ENCODE data around the gene SAC3D1.

SAC3D1 gene

GRCh38 chr11:65045061-65045460 is 4.1 kb downstream of the SAC3D1 start:
- TF ChIP-seq GATA2 (IDR thresholded peaks at IDR 0.05; ENCODE audit: low read depth, low read length) (no peak), GATA3 (IDR thresholded peaks at IDR 0.05; ENCODE audit: low read depth, low read length) (no peak)

GRCh38 chr11:65045728-65046127 is 4.7 kb downstream of the SAC3D1 start:
- TF ChIP-seq GATA2 (IDR thresholded peaks at IDR 0.05; ENCODE audit: low read depth, low read length) (no peak), GATA3 (IDR thresholded peaks at IDR 0.05; ENCODE audit: low read depth, low read length) (no peak)

GRCh38 chr11:65047581-65048422 is 6.8 kb downstream of the SAC3D1 start:
- TF ChIP-seq GATA3 (IDR thresholded peaks at IDR 0.05; ENCODE audit: low read depth, low read length) (no peak), GATA2 (IDR thresholded peaks at IDR 0.05; ENCODE audit: low read depth, low read length) (no peak)

DNA sequence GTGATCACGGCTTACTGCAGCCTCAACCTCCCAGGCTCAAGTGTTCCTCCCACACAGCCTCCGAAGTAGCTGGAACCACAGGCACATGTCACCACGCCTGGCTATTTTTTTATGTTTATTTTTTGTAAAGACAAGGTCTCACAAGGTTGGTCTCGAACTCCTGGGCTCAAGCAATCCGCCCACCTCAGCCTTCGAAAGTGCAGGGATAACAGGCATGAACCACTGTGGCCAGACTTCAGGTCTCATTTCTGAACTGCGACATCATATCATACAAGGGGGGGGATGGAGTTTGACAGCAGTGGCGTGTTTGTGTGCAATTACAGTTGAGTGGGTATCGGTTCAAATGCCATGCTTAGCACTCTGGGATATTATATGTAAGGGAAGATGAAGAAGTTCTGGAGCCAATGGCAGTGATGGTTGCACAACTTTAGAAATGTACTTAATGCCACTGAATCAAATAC is 10.4 kb downstream of the SAC3D1 start:
- TF ChIP-seq GATA2 (IDR thresholded peaks at IDR 0.05; ENCODE audit: low read depth, low read length) (no peak), GATA3 (IDR thresholded peaks at IDR 0.05; ENCODE audit: low read depth, low read length) (no peak)

DNA sequence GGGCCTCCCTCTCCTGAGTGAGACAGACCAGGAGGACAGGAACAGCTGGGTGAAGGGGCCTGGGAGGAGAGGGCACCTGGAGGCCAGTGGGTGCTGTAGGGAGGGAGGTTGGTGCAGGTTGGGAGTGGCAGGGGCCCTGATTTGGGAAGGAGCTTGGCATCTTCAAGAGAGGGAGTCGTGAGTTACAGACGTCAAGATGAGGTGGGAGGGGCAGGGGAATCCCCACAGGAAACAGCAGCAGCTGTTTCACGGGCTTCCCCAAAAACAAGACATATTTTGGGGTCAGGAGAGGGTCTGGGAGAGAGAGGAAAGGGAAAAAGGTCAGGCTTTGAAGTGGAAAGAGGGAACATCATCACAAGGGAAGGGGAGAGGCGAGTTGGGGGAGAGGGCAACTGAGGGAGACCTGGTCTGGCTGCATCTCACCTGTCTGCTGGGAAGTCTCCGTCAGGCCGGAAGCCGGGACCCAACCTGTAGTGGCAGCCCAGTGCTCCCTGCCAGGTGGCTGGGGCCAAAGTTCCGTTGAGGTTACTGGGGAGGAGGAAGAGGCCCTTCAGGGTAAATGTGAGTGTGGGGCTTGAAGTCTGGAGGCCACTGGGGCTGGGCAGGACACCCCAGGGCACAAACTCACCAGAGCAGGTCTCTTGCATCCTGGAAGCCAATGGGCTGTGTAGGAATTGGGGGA is 13.0 kb downstream of the SAC3D1 start:
- TF ChIP-seq GATA3 (IDR thresholded peaks at IDR 0.05; ENCODE audit: low read depth, low read length) (no peak), GATA2 (IDR thresholded peaks at IDR 0.05; ENCODE audit: low read depth, low read length) (no peak)

DNA sequence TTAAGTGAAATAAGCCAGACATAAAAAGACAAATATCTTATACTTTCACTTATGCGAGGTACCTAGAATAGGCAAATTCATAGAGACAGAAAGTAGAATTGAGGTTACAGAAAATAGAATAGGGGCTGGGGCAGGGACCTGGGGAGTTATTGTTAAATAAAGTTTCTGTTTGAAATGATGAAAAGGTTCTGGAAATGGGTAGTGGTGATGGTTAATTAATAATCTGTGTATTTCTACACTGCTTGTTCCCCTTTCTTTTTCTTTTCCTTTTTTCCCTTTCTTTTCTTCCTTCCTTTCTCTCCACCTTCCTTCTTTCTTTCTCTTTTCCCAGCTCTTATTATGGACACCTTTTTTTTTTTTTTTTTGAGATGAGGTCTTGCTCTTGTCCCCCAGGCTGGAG is 14.5 kb downstream of the SAC3D1 start:
- TF ChIP-seq GATA2 (IDR thresholded peaks at IDR 0.05; ENCODE audit: low read depth, low read length) (no peak), GATA3 (IDR thresholded peaks at IDR 0.05; ENCODE audit: low read depth, low read length) (no peak)

- TF ChIP-seq GATA2 (IDR thresholded peaks at IDR 0.05; ENCODE audit: low read depth, low read length) (no peak), GATA3 (IDR thresholded peaks at IDR 0.05; ENCODE audit: low read depth, low read length) (no peak)
Measured at GRCh38 chr11:65056999-65057398, 16.0 kb downstream of the SAC3D1 start.

DNA sequence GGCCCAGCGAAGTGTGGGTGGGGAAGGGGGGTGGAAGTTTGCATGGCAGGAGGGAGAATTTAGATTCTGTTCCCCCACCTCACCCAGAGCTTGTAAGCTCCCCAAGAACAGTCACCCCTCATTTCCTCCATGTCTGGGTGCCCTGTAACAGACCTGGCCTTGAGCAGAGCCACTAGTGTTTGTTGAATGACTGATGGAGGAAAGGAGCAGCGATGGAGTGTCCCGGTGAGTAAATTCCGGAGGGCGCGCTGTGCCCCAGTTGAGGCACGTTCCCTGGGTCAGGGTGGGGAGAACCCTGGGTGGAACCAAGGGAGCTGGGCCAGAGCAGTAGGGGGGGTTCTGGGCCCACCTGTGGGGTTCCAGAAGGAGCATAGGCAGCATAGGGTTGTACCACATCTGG is 16.5 kb downstream of the SAC3D1 start:
- TF ChIP-seq GATA3 (IDR thresholded peaks at IDR 0.05; ENCODE audit: low read depth, low read length) (no peak), GATA2 (IDR thresholded peaks at IDR 0.05; ENCODE audit: low read depth, low read length) (no peak)

- TF ChIP-seq GATA3 (IDR thresholded peaks at IDR 0.05; ENCODE audit: low read depth, low read length) (no peak), GATA2 (IDR thresholded peaks at IDR 0.05; ENCODE audit: low read depth, low read length) (no peak)
Measured at GRCh38 chr11:65058012-65058411, 17.0 kb downstream of the SAC3D1 start.

DNA sequence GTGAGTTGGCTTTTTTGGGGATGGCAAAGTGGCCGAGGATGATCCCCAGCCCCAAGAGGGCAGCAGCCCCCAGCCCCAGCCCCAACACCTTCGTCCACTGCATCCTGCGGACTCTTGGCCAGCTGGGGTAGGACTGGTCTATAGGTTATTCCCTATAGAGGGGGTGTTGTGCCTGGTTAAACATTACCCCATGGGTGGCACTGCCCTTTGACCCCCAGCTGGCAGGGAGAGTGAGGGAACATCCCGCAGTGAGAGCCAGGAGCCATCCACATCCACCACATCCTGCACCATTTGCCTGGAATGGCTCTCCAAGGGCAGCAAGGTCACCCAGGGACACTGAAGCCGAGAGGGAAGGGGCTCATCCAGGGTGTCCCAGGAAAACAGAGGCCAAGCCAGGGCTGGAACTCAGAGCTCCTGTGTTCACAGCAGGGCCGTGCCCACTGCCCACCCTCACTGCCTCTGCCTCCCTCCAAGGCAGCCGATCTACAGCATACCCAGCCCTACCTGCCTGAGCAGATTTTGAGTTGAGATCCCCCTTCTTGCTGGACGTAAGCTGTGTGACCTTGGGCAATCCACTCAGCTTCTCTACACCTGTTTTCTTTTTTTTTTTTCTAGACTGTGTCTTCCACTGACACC is 17.5 kb downstream of the SAC3D1 start, which contains the start of gene NAALADL1:
Gene NAALADL1, minus strand, starts transcription at position 135 of the 636 bp plus-strand sequence. Its CDS starts 32 bp downstream, at position 103.
- TF ChIP-seq GATA3 (IDR thresholded peaks at IDR 0.05; ENCODE audit: low read depth, low read length) (no peak), GATA2 (IDR thresholded peaks at IDR 0.05; ENCODE audit: low read depth, low read length) (no peak)

GRCh38 chr11:65059523-65059922 is 18.5 kb downstream of the SAC3D1 start:
- TF ChIP-seq GATA2 (IDR thresholded peaks at IDR 0.05; ENCODE audit: low read depth, low read length) = no peak
- no peak for TF ChIP-seq GATA3 (IDR thresholded peaks at IDR 0.05; ENCODE audit: low read depth, low read length)

DNA sequence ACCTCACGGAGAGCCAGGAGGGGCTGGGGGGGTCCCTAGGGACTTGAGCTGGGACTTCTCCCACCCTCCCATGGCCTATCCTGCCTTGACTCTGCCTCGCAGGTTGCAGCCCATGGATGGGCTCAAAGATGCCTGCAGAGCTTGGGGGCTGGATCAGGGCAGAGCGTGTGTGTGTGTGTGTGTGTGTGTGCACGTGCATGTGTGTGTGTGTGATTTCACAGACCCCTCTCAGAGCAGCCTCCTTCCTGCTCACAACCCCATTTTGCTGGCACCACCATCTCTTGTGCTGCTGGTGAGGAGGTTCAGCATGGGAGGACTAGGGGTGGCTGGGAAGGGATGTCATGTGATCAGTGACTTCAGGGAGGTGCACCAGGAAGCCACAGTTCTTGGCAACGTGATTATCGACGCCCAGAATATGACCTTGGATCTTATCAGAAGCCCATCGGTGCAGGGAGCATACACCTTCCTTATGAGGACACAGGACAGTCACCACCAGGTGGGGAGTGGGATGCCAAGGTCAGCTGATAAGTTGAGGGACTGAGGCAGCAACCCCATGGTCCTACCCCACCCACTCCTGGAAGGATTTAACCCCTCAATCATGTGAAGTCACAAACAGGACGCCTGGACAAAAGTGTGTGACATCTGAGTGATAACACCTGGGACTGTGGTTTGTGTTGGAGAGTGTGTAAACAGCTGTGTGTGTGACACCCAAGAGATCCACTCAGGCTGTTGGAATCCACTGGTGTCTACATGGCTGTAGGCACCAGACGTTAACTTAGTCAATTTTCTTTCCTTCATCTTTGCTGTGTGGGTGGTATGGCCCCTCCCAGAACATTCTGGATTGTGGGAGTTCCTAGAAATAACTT is 19.2 kb downstream of the SAC3D1 start:
- TF ChIP-seq GATA3 (IDR thresholded peaks at IDR 0.05; ENCODE audit: low read depth, low read length) = no peak

DNA sequence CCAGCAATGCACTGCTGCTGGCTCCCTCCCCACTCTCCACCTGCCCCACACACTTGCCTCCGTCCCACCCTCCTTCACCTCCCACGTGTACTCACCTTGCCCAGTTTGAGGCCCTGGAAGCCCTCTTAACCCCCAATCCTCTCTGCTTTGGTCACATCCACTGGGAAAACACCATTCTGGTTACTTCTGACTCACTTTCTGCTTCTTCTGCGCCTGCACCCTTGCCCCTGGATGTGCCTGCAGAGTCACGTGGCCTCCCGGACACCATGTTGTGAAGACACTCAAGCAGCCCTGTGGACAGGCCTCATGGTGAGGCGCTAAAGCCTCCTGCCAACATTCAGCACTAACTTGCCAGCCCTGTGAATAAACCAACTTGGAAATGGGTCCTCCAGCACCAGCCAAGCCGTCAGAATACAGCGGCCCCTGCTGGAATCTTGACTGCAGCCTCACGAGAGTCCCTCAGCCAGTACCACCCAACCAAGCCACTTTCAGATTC is 20.0 kb downstream of the SAC3D1 start:
- TF ChIP-seq GATA3 (IDR thresholded peaks at IDR 0.05; ENCODE audit: low read depth, low read length) = no peak
- TF ChIP-seq GATA2 (IDR thresholded peaks at IDR 0.05; ENCODE audit: low read depth, low read length) = no peak

Data from SH-SY5Y (cell line).